ENCODE results near the gene CUX1.
"Not testable (repeated sequence)": the region's sequence is repeated elsewhere in the genome, so short reads cannot be mapped to it uniquely, and the experiment has no call there.

Gene CUX1

DNA sequence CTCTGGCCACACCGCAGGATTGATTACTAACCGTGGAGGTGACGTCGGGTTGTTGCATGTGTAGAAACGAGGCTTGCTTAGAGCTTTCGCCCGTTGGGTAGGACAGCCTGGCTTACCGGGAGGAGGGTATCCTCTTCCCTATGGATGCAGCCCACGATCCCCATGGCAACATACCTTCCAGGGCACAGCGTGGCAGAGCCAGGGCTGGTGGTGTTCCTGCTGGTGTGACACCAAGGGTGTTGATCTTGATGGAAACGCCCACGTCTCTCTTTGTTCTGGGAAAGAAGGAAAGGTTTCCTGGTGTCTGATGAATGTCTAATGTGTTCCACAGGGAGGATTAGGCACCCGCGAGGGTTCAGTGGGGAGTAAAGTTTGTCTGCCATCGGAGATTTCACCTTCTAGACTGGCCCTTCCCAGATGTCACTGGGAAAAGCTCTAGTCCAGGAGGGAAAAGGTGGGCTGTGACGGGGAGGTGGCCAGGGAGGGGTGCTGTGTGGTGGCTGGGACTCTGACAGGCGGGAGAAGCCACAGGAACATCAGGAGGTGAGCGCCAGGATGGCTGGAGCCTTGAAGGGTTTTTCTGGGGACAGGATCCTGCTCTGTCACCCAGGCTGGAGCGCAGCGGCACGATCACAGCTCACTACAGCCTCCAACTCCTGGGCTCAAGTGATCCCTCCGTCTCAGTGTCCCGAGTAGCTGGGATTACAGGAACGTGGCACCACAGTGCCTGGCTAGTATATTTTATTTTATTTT is 102.1 kb downstream of the CUX1 start:
- Mint-ChIP-seq H3K4me1 (peaks cover 19% of the 10 kb centered on the region in 2 donors), H3K4me3 (no peak overlapping the region), H3K36me3 (peaks cover 35 to 52% of the 10 kb centered on the region in 2 donors), H3K27ac (peak overlapping the region; percentile 80), H3K27me3 (no peaks in the 10 kb centered on the region), H3K9me3 (no peaks in the 10 kb centered on the region)
- DNase-seq, result no peak
- ATAC-seq (replicated peaks), result no peak

GRCh38 chr7:101921061-101921460 is 103.6 kb downstream of the CUX1 start:
- Mint-ChIP-seq H3K4me1 (peaks cover 19 to 23% of the 10 kb centered on the region in 2 donors), H3K36me3 (peaks cover 35 to 44% of the 10 kb centered on the region in 2 donors), H3K9me3 (no peaks in the 10 kb centered on the region), H3K4me3 (no peak overlapping the region), H3K27me3 (no peaks in the 10 kb centered on the region), H3K27ac (no peak overlapping the region)
- ATAC-seq (replicated peaks), result no peak
- DNase-seq, result no peak

DNA sequence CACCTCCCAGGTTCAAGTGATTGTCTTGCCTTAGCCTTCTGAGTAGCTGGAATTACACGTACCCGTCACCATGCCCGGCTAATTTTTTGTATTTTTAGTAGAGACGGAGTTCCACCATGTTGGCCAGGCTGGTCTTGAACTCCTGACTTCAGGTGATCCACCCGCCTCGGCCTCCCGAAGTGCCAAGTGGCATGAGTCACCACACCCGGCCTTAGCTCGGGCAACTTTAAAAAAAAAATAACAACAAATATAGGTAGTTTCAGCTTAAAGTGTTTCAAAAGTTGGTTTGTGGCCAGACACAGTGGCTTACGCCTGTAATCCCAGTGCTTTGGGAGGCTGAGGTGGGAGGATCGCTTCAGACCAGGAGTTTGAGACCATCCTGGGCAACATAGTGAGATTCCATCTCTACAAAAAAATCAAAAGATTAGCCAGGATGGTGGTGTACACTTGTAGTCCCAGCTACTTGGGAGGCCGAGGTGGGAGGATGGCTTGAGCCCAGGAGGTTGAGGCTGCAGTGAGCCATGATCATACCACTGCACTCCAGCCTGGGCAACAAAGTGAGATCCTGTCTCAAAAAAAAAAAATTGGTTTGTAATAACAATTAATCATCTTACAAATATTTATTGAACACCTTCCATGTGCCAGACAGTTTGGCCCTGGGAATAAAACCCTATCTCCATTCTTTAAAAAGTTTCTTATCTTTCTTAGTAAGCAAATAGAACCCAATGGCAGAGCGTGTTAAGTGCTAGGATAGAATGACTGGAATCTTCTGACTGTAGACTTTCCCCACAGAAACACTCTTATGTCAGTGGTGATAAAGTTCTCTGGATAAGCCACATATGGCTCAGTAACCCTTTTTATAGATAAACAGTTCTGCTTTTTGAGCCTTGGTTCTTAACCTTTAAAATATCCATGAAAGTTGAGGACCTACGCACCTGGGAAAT is 104.4 kb downstream of the CUX1 start:
- ATAC-seq (replicated peaks); H3K27me3 Mint-ChIP-seq; H3K4me3 Mint-ChIP-seq; DNase-seq; H3K27ac Mint-ChIP-seq; H3K9me3 Mint-ChIP-seq: not testable (repeated sequence)
- Mint-ChIP-seq H3K36me3 (peaks cover 32 to 39% of the 10 kb centered on the region in 2 donors), H3K4me1 (peaks cover 21 to 22% of the 10 kb centered on the region in 2 donors)

GRCh38 chr7:101922631-101923601 is 105.5 kb downstream of the CUX1 start:
- Mint-ChIP-seq H3K27ac (peak overlapping the region; percentile 3), H3K27me3 (no peaks in the 10 kb centered on the region), H3K4me3 (no peak overlapping the region), H3K4me1 (peaks cover 21 to 25% of the 10 kb centered on the region in 2 donors), H3K9me3 (no peaks in the 10 kb centered on the region), H3K36me3 (peaks cover 29 to 38% of the 10 kb centered on the region in 2 donors)
- no peak for ATAC-seq (replicated peaks)
- DNase-seq, result no peak

DNA sequence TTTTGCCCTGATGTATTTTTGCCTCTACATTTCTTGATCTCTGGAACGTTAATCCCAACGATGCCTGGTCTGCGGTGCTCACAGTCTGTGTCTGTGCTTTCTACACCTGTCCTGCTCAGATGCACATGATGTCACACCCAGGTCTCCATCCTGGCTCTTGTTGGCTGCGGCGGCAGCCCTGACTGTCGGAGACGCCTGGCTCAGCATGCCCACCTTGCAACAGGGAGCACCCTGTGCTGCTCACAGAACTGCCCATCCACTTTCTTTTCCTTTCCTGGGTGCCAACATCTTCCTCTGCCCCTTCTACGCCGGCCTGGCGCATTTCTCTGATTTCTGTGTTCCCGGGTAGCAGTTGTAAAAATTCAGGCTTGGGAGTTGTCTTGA is 106.2 kb downstream of the CUX1 start:
- no peaks in the 10 kb centered on the region for H3K27me3 Mint-ChIP-seq
- ATAC-seq (replicated peaks), result no peak
- no peaks in the 10 kb centered on the region for H3K9me3 Mint-ChIP-seq
- H3K4me1 Mint-ChIP-seq, result peaks cover 20 to 25% of the 10 kb centered on the region in 2 donors
- peaks cover 23 to 33% of the 10 kb centered on the region in 2 donors for H3K36me3 Mint-ChIP-seq
- DNase-seq, result no peak
- H3K4me3 Mint-ChIP-seq, result no peak overlapping the region
- no peak overlapping the region for H3K27ac Mint-ChIP-seq

DNA sequence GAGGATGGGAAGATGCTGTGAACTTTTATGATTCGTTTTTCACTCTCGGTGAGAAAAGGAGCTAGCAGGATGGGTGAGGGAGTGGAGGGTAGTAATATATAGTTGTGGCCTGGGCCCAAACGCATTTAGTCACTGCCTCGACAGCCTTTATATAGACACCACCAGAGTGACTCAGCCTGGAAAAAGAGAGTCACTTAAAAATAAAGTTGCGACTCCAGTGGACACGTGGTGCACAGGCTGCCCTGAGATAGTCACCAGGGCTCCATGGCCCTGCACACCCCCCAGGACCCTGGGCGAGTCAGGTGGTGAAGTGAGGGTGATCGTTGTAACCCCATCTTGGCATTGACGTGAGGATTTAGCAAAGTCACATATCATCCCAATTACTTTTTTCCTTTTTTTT is 106.7 kb downstream of the CUX1 start:
- ATAC-seq (replicated peaks) (peak; percentile 61 to 73), DNase-seq (no peak)
- H3K9me3 Mint-ChIP-seq, result no peaks in the 10 kb centered on the region
- peaks cover 20 to 31% of the 10 kb centered on the region in 2 donors for H3K36me3 Mint-ChIP-seq
- H3K4me1 Mint-ChIP-seq, result peaks cover 18 to 25% of the 10 kb centered on the region in 2 donors
- H3K27me3 Mint-ChIP-seq, result no peaks in the 10 kb centered on the region
- H3K4me3 Mint-ChIP-seq, result no peak overlapping the region
- H3K27ac Mint-ChIP-seq, result peak overlapping the region; percentile 48

DNA sequence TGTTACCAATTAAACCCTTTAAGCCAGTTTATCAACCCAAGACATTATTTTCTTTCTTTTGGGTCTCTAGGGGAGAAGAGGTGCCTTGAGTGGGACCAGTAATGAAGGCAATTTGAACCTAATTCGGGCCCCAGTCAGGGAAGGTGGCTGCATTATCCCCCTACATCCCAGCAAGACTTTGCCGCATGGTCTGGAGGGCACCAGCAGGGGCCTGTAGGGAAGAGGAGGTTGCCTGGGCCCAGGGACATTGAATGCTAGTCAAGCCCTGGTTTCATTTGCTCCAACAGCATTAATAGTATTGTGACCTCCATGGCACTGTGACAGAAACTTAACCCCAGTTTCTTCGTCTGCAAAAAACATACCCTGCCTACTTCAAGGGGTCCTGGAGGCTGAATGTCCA is 108.8 kb downstream of the CUX1 start:
- no peak overlapping the region for H3K4me3 Mint-ChIP-seq
- ATAC-seq (replicated peaks) (no peak), DNase-seq (no peak)
- peaks cover 21 to 35% of the 10 kb centered on the region in 2 donors for H3K36me3 Mint-ChIP-seq
- no peaks in the 10 kb centered on the region for H3K27me3 Mint-ChIP-seq
- H3K27ac Mint-ChIP-seq, result no peak overlapping the region
- peaks cover 17 to 25% of the 10 kb centered on the region in 2 donors for H3K4me1 Mint-ChIP-seq
- peaks cover 4 to 5% of the 10 kb centered on the region in 2 donors for H3K9me3 Mint-ChIP-seq

DNA sequence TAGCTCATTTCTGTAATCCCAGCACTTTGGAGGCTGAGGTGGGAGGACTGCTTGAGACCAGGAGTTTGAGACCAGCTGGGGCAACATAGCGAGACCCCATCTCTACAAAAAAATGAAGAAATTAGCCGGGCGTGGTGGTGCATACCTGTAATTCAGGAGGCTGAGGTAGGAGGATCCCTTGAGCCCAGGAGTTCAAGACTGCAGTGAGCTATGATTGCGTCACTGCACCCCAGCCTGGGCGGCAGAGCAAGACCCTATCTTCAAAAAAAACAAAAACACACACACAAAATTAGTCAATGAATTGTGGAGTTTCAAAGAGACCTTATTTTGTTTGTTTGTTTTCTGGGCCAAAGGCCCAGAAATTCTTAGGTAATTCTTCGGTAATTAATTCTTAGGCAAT is 110.0 kb downstream of the CUX1 start:
- no peak for ATAC-seq (replicated peaks)
- H3K27ac Mint-ChIP-seq, result no peak overlapping the region

DNA sequence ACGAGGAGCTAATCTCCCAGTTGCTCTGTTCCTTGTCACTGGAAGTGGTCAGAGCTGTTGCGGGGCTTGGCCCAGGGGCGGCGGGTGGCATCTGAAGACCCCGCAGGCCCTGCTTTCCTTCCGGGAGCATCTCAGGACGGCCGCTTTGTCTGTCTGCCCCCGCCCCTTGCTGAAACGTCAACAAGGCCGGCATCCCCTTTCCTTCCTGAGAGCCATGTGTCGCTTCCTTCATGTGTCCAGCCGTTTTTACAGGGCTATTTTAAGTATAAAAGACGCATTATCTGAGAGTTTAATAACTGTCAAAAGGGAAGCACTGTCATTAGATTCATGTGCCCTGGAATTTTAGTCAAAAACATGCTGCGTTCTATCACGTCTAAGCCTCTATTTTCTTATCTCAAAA is 110.4 kb downstream of the CUX1 start:
- Mint-ChIP-seq H3K27ac (no peak overlapping the region), H3K27me3 (no peaks in the 10 kb centered on the region), H3K9me3 (peaks cover 4 to 5% of the 10 kb centered on the region in 2 donors), H3K4me1 (peaks cover 13 to 38% of the 10 kb centered on the region in 2 donors), H3K4me3 (no peak overlapping the region), H3K36me3 (peaks cover 17 to 34% of the 10 kb centered on the region in 2 donors)
- ATAC-seq (replicated peaks) (no peak), DNase-seq (no peak)

More for the DNA sequence above, 110.0 kb downstream of the CUX1 start:
- Mint-ChIP-seq H3K9me3 (peaks cover 4 to 5% of the 10 kb centered on the region in 2 donors), H3K4me3 (no peak overlapping the region), H3K36me3 (peaks cover 21 to 35% of the 10 kb centered on the region in 2 donors), H3K27me3 (no peaks in the 10 kb centered on the region), H3K4me1 (peaks cover 16 to 34% of the 10 kb centered on the region in 2 donors)
- DNase-seq, result no peak

DNA sequence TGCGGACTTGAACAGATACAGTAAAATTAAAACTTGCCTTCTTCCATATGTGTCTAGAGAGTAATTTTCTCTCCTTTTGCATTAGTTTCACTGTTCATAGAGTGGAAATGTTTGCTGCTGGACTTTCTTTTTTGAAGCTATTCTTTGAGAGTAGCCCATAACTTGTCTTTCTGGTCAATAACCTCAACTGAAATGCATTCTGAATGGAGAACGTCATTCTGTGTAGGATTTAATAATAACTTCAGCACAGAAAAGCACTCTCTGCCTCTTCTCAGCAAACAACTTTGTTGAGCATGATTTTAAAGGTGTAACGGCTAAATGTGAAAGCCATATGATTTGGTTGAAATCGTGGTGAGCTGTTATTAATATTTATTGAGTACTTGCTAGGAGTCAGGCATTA is 111.8 kb downstream of the CUX1 start:
- H3K27me3 Mint-ChIP-seq, result no peaks in the 10 kb centered on the region
- H3K4me1 Mint-ChIP-seq, result peaks cover 11 to 39% of the 10 kb centered on the region in 2 donors
- H3K9me3 Mint-ChIP-seq, result peaks cover 4 to 5% of the 10 kb centered on the region in 2 donors
- no peak for DNase-seq
- no peak overlapping the region for H3K4me3 Mint-ChIP-seq
- no peak for ATAC-seq (replicated peaks)
- H3K27ac Mint-ChIP-seq, result no peak overlapping the region
- H3K36me3 Mint-ChIP-seq, result peaks cover 13 to 21% of the 10 kb centered on the region in 2 donors

DNA sequence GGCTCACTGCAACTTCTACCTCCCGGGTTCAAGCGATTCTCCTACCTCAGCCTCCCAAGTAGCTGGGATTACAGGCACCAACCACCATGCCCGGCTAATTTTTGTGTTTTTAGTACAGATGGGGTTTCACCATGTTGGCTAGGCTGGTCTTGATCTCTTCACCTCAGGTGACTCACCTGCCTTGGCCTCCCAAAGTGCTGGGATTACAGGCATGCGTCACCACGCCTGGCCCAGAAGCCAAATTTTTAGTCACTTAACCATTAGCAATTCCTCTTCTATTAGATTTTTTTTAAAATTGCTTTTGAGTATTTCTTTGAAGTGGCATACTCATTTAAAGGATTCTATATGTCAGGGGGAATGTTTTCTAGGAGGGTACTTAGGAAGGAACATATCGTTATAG is 112.5 kb downstream of the CUX1 start:
- H3K4me3 Mint-ChIP-seq; H3K27ac Mint-ChIP-seq; DNase-seq; H3K9me3 Mint-ChIP-seq; H3K27me3 Mint-ChIP-seq; ATAC-seq (replicated peaks): not testable (repeated sequence)
- Mint-ChIP-seq H3K36me3 (peaks cover 12 to 20% of the 10 kb centered on the region in 2 donors), H3K4me1 (peaks cover 14 to 44% of the 10 kb centered on the region in 2 donors)

DNA sequence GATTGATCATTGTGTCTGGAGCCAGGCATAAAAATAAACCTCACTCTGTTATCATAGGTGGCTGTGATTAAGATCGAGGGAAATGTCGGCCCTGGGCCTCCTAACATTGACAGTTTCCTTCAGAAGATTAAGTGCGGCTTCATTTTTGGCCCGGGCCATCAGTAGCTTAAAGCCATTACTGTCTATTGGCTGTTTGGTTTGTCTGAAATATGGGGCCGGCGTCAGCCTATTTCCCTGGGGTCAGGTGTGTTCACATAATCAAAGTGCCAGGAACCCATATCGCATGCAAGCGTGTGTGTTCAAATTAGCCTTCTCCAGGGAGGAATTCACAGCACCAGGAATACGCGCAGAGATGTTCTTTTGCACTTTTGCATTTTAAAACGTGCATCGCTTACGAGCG is 114.7 kb downstream of the CUX1 start:
- Mint-ChIP-seq H3K4me1 (peaks cover 32 to 60% of the 10 kb centered on the region in 2 donors), H3K36me3 (peaks cover 9 to 24% of the 10 kb centered on the region in 2 donors), H3K27me3 (no peaks in the 10 kb centered on the region), H3K4me3 (no peak overlapping the region), H3K27ac (no peak overlapping the region), H3K9me3 (peaks cover 4 to 5% of the 10 kb centered on the region in 2 donors)
- DNase-seq, result no peak
- ATAC-seq (replicated peaks), result no peak

- Mint-ChIP-seq H3K4me3 (no peak overlapping the region), H3K9me3 (peaks cover 4 to 5% of the 10 kb centered on the region in 2 donors), H3K27me3 (no peaks in the 10 kb centered on the region), H3K27ac (no peak overlapping the region), H3K36me3 (peaks cover 11 to 21% of the 10 kb centered on the region in 2 donors), H3K4me1 (peaks cover 33 to 59% of the 10 kb centered on the region in 2 donors)
- DNase-seq (no peak), ATAC-seq (replicated peaks) (no peak)
These were observed 115.6 kb downstream of the CUX1 start for GRCh38 chr7:101933028-101933427.

Measured in stimulated activated naive B cell treated with anti-CD40 and anti-IgM and Interleukin-4, amounts not matched to agents 10 μg/mL and 1 μg/mL and 100 μg/mL, for 72 hours (primary cell).